OCI-LY3 (cell line): ENCODE measurements around the gene ARL13B.

Experiments used
- EZH2phosphoT487 ChIP-seq: fragments of 200-600 bp; shearing (Covaris generic); IDR thresholded peaks from 2 replicates; pipeline ENCODE4 v1.6.1; 2018; ENCODE audit warnings: antibody characterized with exemption, mixed run types, low read depth
- TF ChIP-seq, protein P1 (sequence below): fragments of 200-600, 300-600 bp; sonication (generic); IDR thresholded peaks from 2 replicates; pipeline ENCODE4 v1.5.1; 2014; ENCODE audit warnings: antibody characterized with exemption, low read length, low read depth

- TF ChIP-seq, protein P1, sequence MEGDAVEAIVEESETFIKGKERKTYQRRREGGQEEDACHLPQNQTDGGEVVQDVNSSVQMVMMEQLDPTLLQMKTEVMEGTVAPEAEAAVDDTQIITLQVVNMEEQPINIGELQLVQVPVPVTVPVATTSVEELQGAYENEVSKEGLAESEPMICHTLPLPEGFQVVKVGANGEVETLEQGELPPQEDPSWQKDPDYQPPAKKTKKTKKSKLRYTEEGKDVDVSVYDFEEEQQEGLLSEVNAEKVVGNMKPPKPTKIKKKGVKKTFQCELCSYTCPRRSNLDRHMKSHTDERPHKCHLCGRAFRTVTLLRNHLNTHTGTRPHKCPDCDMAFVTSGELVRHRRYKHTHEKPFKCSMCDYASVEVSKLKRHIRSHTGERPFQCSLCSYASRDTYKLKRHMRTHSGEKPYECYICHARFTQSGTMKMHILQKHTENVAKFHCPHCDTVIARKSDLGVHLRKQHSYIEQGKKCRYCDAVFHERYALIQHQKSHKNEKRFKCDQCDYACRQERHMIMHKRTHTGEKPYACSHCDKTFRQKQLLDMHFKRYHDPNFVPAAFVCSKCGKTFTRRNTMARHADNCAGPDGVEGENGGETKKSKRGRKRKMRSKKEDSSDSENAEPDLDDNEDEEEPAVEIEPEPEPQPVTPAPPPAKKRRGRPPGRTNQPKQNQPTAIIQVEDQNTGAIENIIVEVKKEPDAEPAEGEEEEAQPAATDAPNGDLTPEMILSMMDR, result no peak
- no peak for TF ChIP-seq EZH2phosphoT487
Measured at GRCh38 chr3:93988764-93989163, 8.8 kb downstream of the ARL13B start.
